Naive B cell (primary cell): Measurements from ENCODE around the gene TGM3. TPM values are rescaled to one million over a fixed set of nuclear protein-coding genes. Genes with fewer than 3 reads are reported as not detected.
A peak's percentile ranks its signal among the peaks of the same experiment; 100 is the strongest.

Experiments
- ATAC-seq, 2 donors: fragments of 150-1000 bp; cut with Tn5 transposase; 2 replicates each; pipeline ENCODE4 v1.10.0; 2021; ENCODE audit warnings: low read depth in 2 of 2, mild to moderate bottlenecking in 2 of 2, moderate library complexity in 2 of 2
- DNase-seq: peaks from one replicate; pipeline ENCODE4 v3.0.0; 2022
- H3K27ac Mint-ChIP-seq, 6 donors: one replicate each; pipeline ENCODE4 v1.8.0; 2020 to 2022; ENCODE audit warnings: mild to moderate bottlenecking in 6 of 6, mixed read lengths in 6 of 6, moderate library complexity in 5 of 6, inconsistent platforms in 2 of 6
- H3K27me3 Mint-ChIP-seq, 3 donors: one replicate each; pipeline ENCODE4 v1.8.0; 2021 to 2022; ENCODE audit warnings: mixed read lengths in 3 of 3, mild to moderate bottlenecking in 1 of 3
- H3K36me3 Mint-ChIP-seq, 2 donors: one replicate each; pipeline ENCODE4 v1.8.0; 2020 to 2022; ENCODE audit warnings: mixed read lengths in 2 of 2, inconsistent platforms in 1 of 2, mild to moderate bottlenecking in 1 of 2
- H3K4me1 Mint-ChIP-seq, 3 donors: one replicate each; pipeline ENCODE4 v1.8.0; 2020 to 2022; ENCODE audit warnings: mixed read lengths in 3 of 3, inconsistent platforms in 1 of 3, mild to moderate bottlenecking in 1 of 3, moderate library complexity in 1 of 3
- H3K4me3 Mint-ChIP-seq, 8 donors: one replicate each; pipeline ENCODE4 v1.8.0; 2020 to 2022; ENCODE audit warnings: mild to moderate bottlenecking in 8 of 8, mixed read lengths in 8 of 8, moderate library complexity in 8 of 8, inconsistent platforms in 2 of 8
- H3K9me3 Mint-ChIP-seq, 7 donors: one replicate each; pipeline ENCODE4 v1.8.0; 2020 to 2022; ENCODE audit warnings: mixed read lengths in 7 of 7, mild to moderate bottlenecking in 5 of 7, inconsistent platforms in 2 of 7, moderate library complexity in 1 of 7
- polyA plus RNA-seq, 6 donors: library from polyadenylated mRNA; unstranded; fragments of 300-500 nt; fragmentation: Illumina TruSeq; gene quantifications; one replicate each; pipeline ENCODE4 v1.2.3, GENCODE V29; 2021; ENCODE audit warnings: low read depth in 6 of 6

The TGM3 gene
- polyA plus RNA-seq, 6 donors from 2014 or later = not detected

- Mint-ChIP-seq H3K9me3 (no peaks in the 10 kb centered on the region), H3K27ac (no peak overlapping the region), H3K4me3 (peak overlapping the region in 1 of 8 donors; percentile 6), H3K4me1 (no peaks in the 10 kb centered on the region), H3K27me3 (peaks cover 30 to 32% (median 32%) of the 10 kb centered on the region in 3 donors), H3K36me3 (no peaks in the 10 kb centered on the region)
- ATAC-seq (no peak), DNase-seq (no peak)
These were observed 41.3 kb downstream of the TGM3 start for GRCh38 chr20:2337142-2337541.

GRCh38 chr20:2338411-2339066, 42.7 kb downstream of the TGM3 start:
- no peaks in the 10 kb centered on the region for H3K36me3 Mint-ChIP-seq
- H3K27me3 Mint-ChIP-seq = peaks cover 30 to 39% (median 32%) of the 10 kb centered on the region in 3 donors
- H3K9me3 Mint-ChIP-seq = peaks cover 0 to 1% (median 0%) of the 10 kb centered on the region in 7 donors
- no peak for DNase-seq
- no peak overlapping the region for H3K4me3 Mint-ChIP-seq
- no peaks in the 10 kb centered on the region for H3K4me1 Mint-ChIP-seq
- H3K27ac Mint-ChIP-seq = no peak overlapping the region
- ATAC-seq = no peak

- no peak overlapping the region for H3K27ac Mint-ChIP-seq
- H3K4me3 Mint-ChIP-seq = no peak overlapping the region
- DNase-seq = no peak
- ATAC-seq = no peak
- no peaks in the 10 kb centered on the region for H3K36me3 Mint-ChIP-seq
- peaks cover 0 to 4% (median 0%) of the 10 kb centered on the region in 7 donors for H3K9me3 Mint-ChIP-seq
- no peaks in the 10 kb centered on the region for H3K4me1 Mint-ChIP-seq
- H3K27me3 Mint-ChIP-seq = peaks cover 25 to 39% (median 30%) of the 10 kb centered on the region in 3 donors
These were observed 44.3 kb downstream of the TGM3 start for GRCh38 chr20:2340136-2340535.

- Mint-ChIP-seq H3K27ac (peak overlapping the region in 1 of 6 donors; percentile 76), H3K27me3 (peaks cover 25 to 39% (median 30%) of the 10 kb centered on the region in 3 donors)
- ATAC-seq = no peak
These were observed 45.0 kb downstream of the TGM3 start for GRCh38 chr20:2340823-2341222.

GRCh38 chr20:2341336-2341735, 45.5 kb downstream of the TGM3 start:
- Mint-ChIP-seq H3K4me3 (no peak overlapping the region), H3K4me1 (no peaks in the 10 kb centered on the region), H3K9me3 (peaks cover 0 to 4% (median 0%) of the 10 kb centered on the region in 7 donors), H3K27me3 (peaks cover 25 to 39% (median 30%) of the 10 kb centered on the region in 3 donors), H3K27ac (no peak overlapping the region), H3K36me3 (no peaks in the 10 kb centered on the region)
- DNase-seq (no peak), ATAC-seq (no peak)

More at GRCh38 chr20:2340823-2341222, 45.0 kb downstream of the TGM3 start:
- Mint-ChIP-seq H3K36me3 (no peaks in the 10 kb centered on the region), H3K4me1 (no peaks in the 10 kb centered on the region), H3K9me3 (peaks cover 0 to 4% (median 0%) of the 10 kb centered on the region in 7 donors), H3K4me3 (no peak overlapping the region)
- DNase-seq = no peak

- Mint-ChIP-seq H3K4me3 (no peak overlapping the region), H3K36me3 (peaks cover 0 to 2% of the 10 kb centered on the region in 2 donors), H3K4me1 (no peaks in the 10 kb centered on the region), H3K27ac (no peak overlapping the region), H3K9me3 (peaks cover 0 to 6% (median 0%) of the 10 kb centered on the region in 7 donors), H3K27me3 (peaks cover 25 to 35% (median 27%) of the 10 kb centered on the region in 3 donors)
- no peak for DNase-seq
- no peak for ATAC-seq
These were observed 46.4 kb downstream of the TGM3 start for GRCh38 chr20:2342243-2342642.

- Mint-ChIP-seq H3K4me1 (no peaks in the 10 kb centered on the region), H3K27ac (peak overlapping the region in 1 of 6 donors; percentile 15), H3K4me3 (no peak overlapping the region), H3K36me3 (peaks cover 0 to 9% of the 10 kb centered on the region in 2 donors), H3K9me3 (peaks cover 0 to 8% (median 5%) of the 10 kb centered on the region in 7 donors), H3K27me3 (peaks cover 24 to 43% (median 39%) of the 10 kb centered on the region in 3 donors)
- ATAC-seq (no peak), DNase-seq (no peak)
These were observed 50.4 kb downstream of the TGM3 start for GRCh38 chr20:2346188-2346587.

- Mint-ChIP-seq H3K4me1 (peaks cover 0 to 11% (median 5%) of the 10 kb centered on the region in 3 donors), H3K27me3 (peaks cover 27 to 45% (median 29%) of the 10 kb centered on the region in 3 donors), H3K27ac (no peak overlapping the region), H3K36me3 (peaks cover 0 to 9% of the 10 kb centered on the region in 2 donors), H3K9me3 (peaks cover 0 to 8% (median 5%) of the 10 kb centered on the region in 7 donors), H3K4me3 (no peak overlapping the region)
- ATAC-seq = no peak
- no peak for DNase-seq
These were observed 52.5 kb downstream of the TGM3 start for GRCh38 chr20:2348336-2348735.

- peaks cover 34 to 50% (median 38%) of the 10 kb centered on the region in 3 donors for H3K27me3 Mint-ChIP-seq
These were observed 54.0 kb downstream of the TGM3 start for GRCh38 chr20:2349801-2350200.

GRCh38 chr20:2350606-2351005, 54.8 kb downstream of the TGM3 start:
- Mint-ChIP-seq H3K36me3 (peaks cover 0 to 9% of the 10 kb centered on the region in 2 donors), H3K27ac (no peak overlapping the region), H3K27me3 (peaks cover 38 to 49% (median 40%) of the 10 kb centered on the region in 3 donors), H3K4me1 (peaks cover 0 to 11% (median 5%) of the 10 kb centered on the region in 3 donors), H3K9me3 (peaks cover 0 to 6% (median 4%) of the 10 kb centered on the region in 7 donors), H3K4me3 (no peak overlapping the region)
- DNase-seq (no peak), ATAC-seq (no peak)

More at GRCh38 chr20:2349801-2350200, 54.0 kb downstream of the TGM3 start:
- Mint-ChIP-seq H3K9me3 (peaks cover 0 to 6% (median 4%) of the 10 kb centered on the region in 7 donors), H3K36me3 (peaks cover 0 to 9% of the 10 kb centered on the region in 2 donors), H3K4me3 (peak overlapping the region in 1 of 8 donors; percentile 21), H3K4me1 (peaks cover 0 to 11% (median 5%) of the 10 kb centered on the region in 3 donors), H3K27ac (peak overlapping the region in 1 of 6 donors; percentile 26)
- DNase-seq (no peak), ATAC-seq (no peak)

GRCh38 chr20:2353231-2353630, 57.4 kb downstream of the TGM3 start:
- Mint-ChIP-seq H3K27ac (peak overlapping the region in 1 of 6 donors; percentile 2), H3K36me3 (no peaks in the 10 kb centered on the region), H3K4me3 (peak overlapping the region in 1 of 8 donors; percentile 2), H3K27me3 (peaks cover 40 to 43% (median 42%) of the 10 kb centered on the region in 3 donors), H3K4me1 (peaks cover 0 to 11% (median 5%) of the 10 kb centered on the region in 3 donors), H3K9me3 (peaks cover 0 to under 1% (median 0%) of the 10 kb centered on the region in 7 donors)
- no peak for ATAC-seq
- no peak for DNase-seq

- peaks cover 22 to 51% (median 29%) of the 10 kb centered on the region in 3 donors for H3K27me3 Mint-ChIP-seq
- peaks cover 0 to 3% (median 0%) of the 10 kb centered on the region in 3 donors for H3K4me1 Mint-ChIP-seq
- H3K4me3 Mint-ChIP-seq = no peak overlapping the region
- peaks cover 0 to 12% of the 10 kb centered on the region in 2 donors for H3K36me3 Mint-ChIP-seq
- no peak for DNase-seq
- H3K27ac Mint-ChIP-seq = no peak overlapping the region
- no peak for ATAC-seq
- peaks cover 5 to 35% (median 25%) of the 10 kb centered on the region in 7 donors for H3K9me3 Mint-ChIP-seq
These were observed 61.3 kb downstream of the TGM3 start for GRCh38 chr20:2357114-2357513.

GRCh38 chr20:2358006-2358405, 62.2 kb downstream of the TGM3 start:
- no peaks in the 10 kb centered on the region for H3K4me1 Mint-ChIP-seq
- no peak overlapping the region for H3K4me3 Mint-ChIP-seq
- peaks cover 20 to 50% (median 27%) of the 10 kb centered on the region in 3 donors for H3K27me3 Mint-ChIP-seq
- H3K36me3 Mint-ChIP-seq = peaks cover 0 to 13% of the 10 kb centered on the region in 2 donors
- no peak overlapping the region for H3K27ac Mint-ChIP-seq
- H3K9me3 Mint-ChIP-seq = peaks cover 5 to 40% (median 25%) of the 10 kb centered on the region in 7 donors
- no peak for ATAC-seq
- no peak for DNase-seq
